ENCODE results near the gene PRR9. TPM values are rescaled to one million over a fixed set of nuclear protein-coding genes. Genes with fewer than 3 reads are reported as not detected.

Gene PRR9
- total and polyA plus RNA-seq, 2 donors (not counting 1 experiment from before 2014, with no cell fraction given), result not detected

DNA sequence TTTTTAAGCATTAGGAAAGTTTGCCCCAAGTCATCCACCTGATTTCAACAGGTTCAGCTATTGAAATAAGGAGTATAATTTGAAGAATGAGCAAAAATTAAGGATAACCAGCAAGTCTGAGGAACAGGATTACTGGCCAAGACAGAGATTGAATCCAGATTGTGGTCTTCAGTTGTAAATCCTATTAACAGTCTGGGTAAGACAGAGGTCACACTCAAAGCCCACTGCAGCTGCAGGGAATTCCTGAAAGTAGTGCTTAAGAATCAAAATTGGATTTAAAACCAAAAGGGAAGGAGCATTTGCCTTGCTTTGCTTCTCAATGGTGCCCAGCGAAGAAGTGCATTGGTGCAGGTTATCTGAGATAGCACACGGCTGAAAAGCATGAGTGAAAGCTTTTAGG lies 35.7 kb downstream of the PRR9 start:
- no peak overlapping the region for H3K4me3 ChIP-seq (replicated peaks in 1 of 4; ENCODE audit: control extremely low read depth in 1 of 4, insufficient read depth in 1 of 4, low read depth in 3 of 4, low read length in 4 of 4)
- no peak overlapping the region for H3K27ac ChIP-seq (ENCODE audit: insufficient read depth, low read length)
- H3K9me3 ChIP-seq (ENCODE audit: control insufficient read depth, insufficient read depth, low read depth, low read length), result no peaks in the 10 kb centered on the region
- no peak overlapping the region for H3K4me2 ChIP-seq (ENCODE audit: extremely low read depth, insufficient read depth, low read length)
- no peaks in the 10 kb centered on the region for H3K27me3 ChIP-seq (ENCODE audit: control insufficient read depth, insufficient read depth, low read length)
- no peak overlapping the region for H3K9ac ChIP-seq (ENCODE audit: insufficient read depth, low read length)
- no peak for DNase-seq (ENCODE audit: low read depth in 2 of 2)
- no peak overlapping the region for H2AFZ ChIP-seq (ENCODE audit: low read length)
- H3K4me1 ChIP-seq (ENCODE audit: control insufficient read depth, extremely low read depth, insufficient read depth, low read length), result no peaks in the 10 kb centered on the region
- no peaks in the 10 kb centered on the region for H3K79me2 ChIP-seq (ENCODE audit: control insufficient read depth, insufficient read depth, low read length)
- TF ChIP-seq, protein P1, sequence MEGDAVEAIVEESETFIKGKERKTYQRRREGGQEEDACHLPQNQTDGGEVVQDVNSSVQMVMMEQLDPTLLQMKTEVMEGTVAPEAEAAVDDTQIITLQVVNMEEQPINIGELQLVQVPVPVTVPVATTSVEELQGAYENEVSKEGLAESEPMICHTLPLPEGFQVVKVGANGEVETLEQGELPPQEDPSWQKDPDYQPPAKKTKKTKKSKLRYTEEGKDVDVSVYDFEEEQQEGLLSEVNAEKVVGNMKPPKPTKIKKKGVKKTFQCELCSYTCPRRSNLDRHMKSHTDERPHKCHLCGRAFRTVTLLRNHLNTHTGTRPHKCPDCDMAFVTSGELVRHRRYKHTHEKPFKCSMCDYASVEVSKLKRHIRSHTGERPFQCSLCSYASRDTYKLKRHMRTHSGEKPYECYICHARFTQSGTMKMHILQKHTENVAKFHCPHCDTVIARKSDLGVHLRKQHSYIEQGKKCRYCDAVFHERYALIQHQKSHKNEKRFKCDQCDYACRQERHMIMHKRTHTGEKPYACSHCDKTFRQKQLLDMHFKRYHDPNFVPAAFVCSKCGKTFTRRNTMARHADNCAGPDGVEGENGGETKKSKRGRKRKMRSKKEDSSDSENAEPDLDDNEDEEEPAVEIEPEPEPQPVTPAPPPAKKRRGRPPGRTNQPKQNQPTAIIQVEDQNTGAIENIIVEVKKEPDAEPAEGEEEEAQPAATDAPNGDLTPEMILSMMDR (conservative IDR thresholded peaks at IDR 0.05 in 1 of 2, IDR thresholded peaks at IDR 0.05 in 1 of 2; ENCODE audit: low read depth in 1 of 2, low read length in 2 of 2), result no peak
- TF ChIP-seq EZH2 (IDR thresholded peaks at IDR 0.05; ENCODE audit: low read length, missing control alignments), result no peak
- H4K20me1 ChIP-seq (ENCODE audit: control insufficient read depth, extremely low read depth, insufficient read depth, low read length), result no peaks in the 10 kb centered on the region
- H3K36me3 ChIP-seq (ENCODE audit: control insufficient read depth, insufficient read depth, low read length), result no peaks in the 10 kb centered on the region

DNA sequence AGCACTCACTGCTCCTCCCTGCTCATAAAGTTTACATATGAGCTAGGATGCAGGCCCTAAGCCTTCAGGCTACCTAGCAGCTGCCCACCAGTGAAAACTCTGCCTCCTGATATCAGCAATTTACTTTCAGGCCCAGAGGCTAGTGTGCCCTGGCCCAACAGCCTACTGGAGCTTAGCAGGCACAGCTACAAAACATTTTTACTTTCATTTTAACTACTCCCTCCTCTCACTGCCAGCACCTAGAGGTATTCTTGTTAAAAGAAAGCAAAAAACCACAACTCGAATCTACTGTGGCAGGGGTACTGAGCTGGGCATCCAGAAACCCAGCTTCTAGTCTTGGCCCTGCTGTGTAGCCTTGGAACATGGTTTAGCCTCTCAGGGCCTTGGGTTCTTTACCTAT lies 36.3 kb downstream of the PRR9 start:
- H3K27ac ChIP-seq (ENCODE audit: insufficient read depth, low read length), result no peak overlapping the region

DNA sequence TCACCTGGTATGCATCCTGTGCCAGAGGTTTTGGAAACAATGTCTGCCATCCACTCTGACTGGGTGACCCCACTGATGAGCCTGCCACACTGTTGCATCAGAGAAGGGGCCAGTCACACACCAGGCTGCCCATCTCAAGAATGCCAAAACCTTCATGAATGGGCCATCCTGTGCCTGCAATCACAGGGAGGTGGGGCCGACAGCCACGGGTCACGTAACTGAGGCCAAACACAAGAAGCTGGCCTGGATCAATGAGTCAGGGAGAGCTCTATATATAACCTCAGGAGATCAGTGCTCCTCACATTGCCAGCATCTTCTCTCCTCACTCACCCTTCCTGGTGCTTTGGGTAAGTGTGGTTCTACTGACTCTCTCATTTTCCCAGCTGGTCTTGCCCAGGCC lies 42.0 kb downstream of the PRR9 start, which contains the start of gene LORICRIN:
Gene LORICRIN (plus strand): TSS at position 301 of the 400 bp plus-strand sequence. CDS start 1,263 bp downstream, outside the sequence.
- no peaks in the 10 kb centered on the region for H3K4me1 ChIP-seq (ENCODE audit: control insufficient read depth, extremely low read depth, insufficient read depth, low read length)
- no peak within 1 kb of the TSS for H3K27ac ChIP-seq (ENCODE audit: insufficient read depth, low read length)
- H3K79me2 ChIP-seq (ENCODE audit: control insufficient read depth, insufficient read depth, low read length), result no peaks in the 10 kb centered on the region
- no peaks in the 10 kb centered on the region for H4K20me1 ChIP-seq (ENCODE audit: control insufficient read depth, extremely low read depth, insufficient read depth, low read length)
- no peak within 1 kb of the TSS for H3K4me2 ChIP-seq (ENCODE audit: extremely low read depth, insufficient read depth, low read length)
- H3K4me3 ChIP-seq (replicated peaks in 1 of 4; ENCODE audit: control extremely low read depth in 1 of 4, insufficient read depth in 1 of 4, low read depth in 3 of 4, low read length in 4 of 4), result no peak within 1 kb of the TSS
- peaks cover 42% of the 10 kb centered on the region for H3K27me3 ChIP-seq (ENCODE audit: control insufficient read depth, insufficient read depth, low read length)
- H3K9me3 ChIP-seq (ENCODE audit: control insufficient read depth, insufficient read depth, low read depth, low read length), result no peaks in the 10 kb centered on the region
- TF ChIP-seq, protein P1 (conservative IDR thresholded peaks at IDR 0.05 in 1 of 2, IDR thresholded peaks at IDR 0.05 in 1 of 2; ENCODE audit: low read depth in 1 of 2, low read length in 2 of 2), result no peak
- TF ChIP-seq EZH2 (IDR thresholded peaks at IDR 0.05; ENCODE audit: low read length, missing control alignments), result no peak
- H3K9ac ChIP-seq (ENCODE audit: insufficient read depth, low read length), result no peak within 1 kb of the TSS
- no peak within 1 kb of the TSS for H2AFZ ChIP-seq (ENCODE audit: low read length)
- H3K36me3 ChIP-seq (ENCODE audit: control insufficient read depth, insufficient read depth, low read length), result no peaks in the 10 kb centered on the region
- no peak for DNase-seq (ENCODE audit: low read depth in 2 of 2)

More for the DNA sequence above, 36.3 kb downstream of the PRR9 start:
- Histone ChIP-seq H3K9me3 (ENCODE audit: control insufficient read depth, insufficient read depth, low read depth, low read length) (no peaks in the 10 kb centered on the region), H3K4me3 (replicated peaks in 1 of 4; ENCODE audit: control extremely low read depth in 1 of 4, insufficient read depth in 1 of 4, low read depth in 3 of 4, low read length in 4 of 4) (no peak overlapping the region), H3K27me3 (ENCODE audit: control insufficient read depth, insufficient read depth, low read length) (peaks cover 1% of the 10 kb centered on the region), H3K36me3 (ENCODE audit: control insufficient read depth, insufficient read depth, low read length) (no peaks in the 10 kb centered on the region), H3K4me2 (ENCODE audit: extremely low read depth, insufficient read depth, low read length) (no peak overlapping the region), H3K79me2 (ENCODE audit: control insufficient read depth, insufficient read depth, low read length) (no peaks in the 10 kb centered on the region), H3K4me1 (ENCODE audit: control insufficient read depth, extremely low read depth, insufficient read depth, low read length) (no peaks in the 10 kb centered on the region), H2AFZ (ENCODE audit: low read length) (no peak overlapping the region), H4K20me1 (ENCODE audit: control insufficient read depth, extremely low read depth, insufficient read depth, low read length) (no peaks in the 10 kb centered on the region), H3K9ac (ENCODE audit: insufficient read depth, low read length) (no peak overlapping the region)
- no peak for DNase-seq (ENCODE audit: low read depth in 2 of 2)
- TF ChIP-seq, protein P1 (conservative IDR thresholded peaks at IDR 0.05 in 1 of 2, IDR thresholded peaks at IDR 0.05 in 1 of 2; ENCODE audit: low read depth in 1 of 2, low read length in 2 of 2), result no peak
- no peak for TF ChIP-seq EZH2 (IDR thresholded peaks at IDR 0.05; ENCODE audit: low read length, missing control alignments)

All from fibroblast of lung (primary cell).